CD4-positive, alpha-beta T cell (primary cell): ENCODE results near the gene YES1. TPM values are rescaled to one million over a fixed set of nuclear protein-coding genes. Genes with fewer than 3 reads are reported as not detected.

Experiments used
- ATAC-seq: fragments of 200-7000 bp; cut with Tn5 transposase; one replicate; pipeline ENCODE4 v1.10.0; 2022; ENCODE audit warnings: mild to moderate bottlenecking; ENCODE audit not compliant: poor library complexity
- CTCF ChIA-PET: fragments of 350-600 bp; sonication (Branson Sonifier 250); formaldehyde crosslinking; loops from one replicate; lab custom pipeline; 2021; ENCODE audit warnings: antibody characterized with exemption, inconsistent platforms; lab: Charles Lee
- POLR2A ChIA-PET: fragments of 350-600 bp; sonication (Branson Sonifier 250); formaldehyde crosslinking; loops from one replicate; lab custom pipeline; 2021; ENCODE audit warnings: antibody characterized with exemption, inconsistent platforms; lab: Charles Lee
- DNase-seq, 14 experiments: peaks; one replicate each; pipeline ENCODE4 v3.0.0-alpha.2; 2013 to 2020; ENCODE audit warnings: mixed read lengths in 2 of 14
- H3K27ac ChIP-seq, 2 donors: one replicate each; pipeline versions ENCODE4 v1.5.1 to v1.7.0; 2013; ENCODE audit warnings: low read length in 2 of 2, low read depth in 1 of 2, mild to moderate bottlenecking in 1 of 2
- H3K27me3 ChIP-seq, 2 experiments: 1 replicate in 1 of 2; 2 replicates in 1 of 2; pipeline versions ENCODE4 v1.6.1 to v1.7.0; 2013; ENCODE audit warnings: low read length in 2 of 2, control low read depth in 1 of 2, mild to moderate bottlenecking in 1 of 2, moderate library complexity in 1 of 2; ENCODE audit not compliant: insufficient read depth in 2 of 2, control insufficient read depth in 1 of 2
- H3K36me3 ChIP-seq: one replicate; pipeline ENCODE4 v1.6.1; 2013; ENCODE audit warnings: low read length, control low read depth; ENCODE audit not compliant: insufficient read depth
- H3K4me1 ChIP-seq: one replicate; pipeline ENCODE4 v1.6.1; 2013; ENCODE audit warnings: low read length, control low read depth; ENCODE audit not compliant: insufficient read depth
- H3K4me3 ChIP-seq: one replicate; pipeline ENCODE4 v1.5.1; 2013; ENCODE audit warnings: mild to moderate bottlenecking, low read length, moderate library complexity
- H3K9me3 ChIP-seq, 2 experiments: 1 replicate in 1 of 2; 2 replicates in 1 of 2; pipeline versions ENCODE4 v1.6.1 to v1.7.0; 2013; ENCODE audit warnings: low read length in 2 of 2, mild to moderate bottlenecking in 2 of 2, control low read depth in 1 of 2, moderate library complexity in 1 of 2; ENCODE audit not compliant: control insufficient read depth in 1 of 2, insufficient read depth in 1 of 2
- H3K27ac Mint-ChIP-seq: one replicate; pipeline ENCODE4 v1.8.0; 2020; ENCODE audit warnings: mixed read lengths
- H3K27me3 Mint-ChIP-seq: one replicate; pipeline ENCODE4 v1.8.0; 2021; ENCODE audit warnings: mixed read lengths
- H3K36me3 Mint-ChIP-seq: one replicate; pipeline ENCODE4 v1.8.0; 2021; ENCODE audit warnings: low read depth, mixed read lengths
- H3K4me1 Mint-ChIP-seq: one replicate; pipeline ENCODE4 v1.8.0; 2021; ENCODE audit warnings: low read depth, mixed read lengths
- H3K4me3 Mint-ChIP-seq: one replicate; pipeline ENCODE4 v1.8.0; 2020; ENCODE audit warnings: mild to moderate bottlenecking, mixed read lengths
- H3K9me3 Mint-ChIP-seq: one replicate; pipeline ENCODE4 v1.8.0; 2020; ENCODE audit warnings: mixed read lengths
- CTCF ChIP-seq: fragments of 200-600 bp; IDR thresholded peaks from one replicate; pipeline ENCODE4 v1.8.0; 2022; ENCODE audit warnings: antibody characterized with exemption, mild to moderate bottlenecking
- intact Hi-C, 2 experiments: fragments of 100-400 bp; cut with DNase I in 1 of 2; cut with micrococcal nuclease in 1 of 2; formaldehyde crosslinking; loops; one replicate each; pipeline versions ENCODE4 v1.15.1 to v1.9.0; 2023 to 2025; cut with DNase I, micrococcal nuclease
- total RNA-seq, 174 experiments: library from RNA in 2 of 174; stranded (reverse) in 2 of 174; gene quantifications; one replicate each; pipeline ENCODE4 v1.2.3 and lab custom pipeline; 2021 to 2026

The YES1 gene
- total RNA-seq, 2 experiments from 2014 or later = 17.6 to 19.8 TPM

GRCh38 chr18:703213-703967, 108.7 kb downstream of the YES1 start:
- Mint-ChIP-seq H3K9me3 (no peaks in the 10 kb centered on the region), H3K27ac (no peak overlapping the region), H3K27me3 (no peaks in the 10 kb centered on the region), H3K4me1 (peaks cover 25% of the 10 kb centered on the region), H3K4me3 (no peak overlapping the region), H3K36me3 (peaks cover 62% of the 10 kb centered on the region)
- DNase-seq = no peak
- TF ChIP-seq CTCF = no peak
- H3K4me1 ChIP-seq = no peaks in the 10 kb centered on the region
- H3K36me3 ChIP-seq = peaks cover 28% of the 10 kb centered on the region
- ChIA-PET CTCF (no interaction called here), POLR2A (interaction anchor here (0.7 kb wide), 1 partner anchor 9 kb away, joined by 3 read pairs; no protein-coding TSS in a partner anchor)
- intact Hi-C loops = no loop called here
- H3K4me3 ChIP-seq = no peak overlapping the region
- no peaks in the 10 kb centered on the region for H3K27me3 ChIP-seq
- H3K9me3 ChIP-seq = no peaks in the 10 kb centered on the region
- no peak for ATAC-seq
- H3K27ac ChIP-seq = no peak overlapping the region

DNA sequence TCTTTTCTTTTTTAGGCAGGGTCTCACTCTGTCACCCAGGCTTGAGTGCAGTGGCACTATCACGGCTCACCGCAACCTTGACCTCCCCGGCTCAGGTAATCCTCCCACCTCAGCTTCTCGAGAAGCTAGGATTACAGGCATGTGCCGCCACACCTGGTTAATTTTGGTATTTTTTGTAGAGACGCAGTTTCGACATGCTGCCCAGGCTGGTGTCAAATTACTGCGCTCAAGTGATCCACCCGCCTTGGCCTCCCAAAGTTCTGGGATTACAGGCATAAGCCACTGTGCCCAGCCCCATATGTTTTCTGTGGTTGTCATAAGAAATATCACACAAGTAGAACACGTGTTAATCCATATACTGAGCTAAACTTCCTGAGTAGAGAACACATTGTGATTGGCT, 114.2 kb downstream of the YES1 start:
- ATAC-seq = no peak
- Mint-ChIP-seq H3K27ac (no peak overlapping the region), H3K27me3 (no peaks in the 10 kb centered on the region), H3K4me1 (peaks cover 1% of the 10 kb centered on the region), H3K4me3 (no peak overlapping the region), H3K9me3 (no peaks in the 10 kb centered on the region), H3K36me3 (peaks cover 57% of the 10 kb centered on the region)
- H3K9me3 ChIP-seq = no peaks in the 10 kb centered on the region
- peaks cover 33% of the 10 kb centered on the region for H3K36me3 ChIP-seq
- no peak for DNase-seq
- CTCF ChIA-PET = no interaction called here
- intact Hi-C loops = no loop called here
- POLR2A ChIA-PET = no interaction called here
- no peaks in the 10 kb centered on the region for H3K4me1 ChIP-seq
- no peak overlapping the region for H3K27ac ChIP-seq
- TF ChIP-seq CTCF = no peak
- H3K4me3 ChIP-seq = no peak overlapping the region
- no peaks in the 10 kb centered on the region for H3K27me3 ChIP-seq

- no peaks in the 10 kb centered on the region for H3K9me3 ChIP-seq
- peaks cover 39% of the 10 kb centered on the region for H3K36me3 ChIP-seq
- ChIA-PET POLR2A (no interaction called here), CTCF (no interaction called here)
- H3K9me3 Mint-ChIP-seq = no peaks in the 10 kb centered on the region
- H3K4me3 Mint-ChIP-seq = no peak overlapping the region
- no peak overlapping the region for H3K4me3 ChIP-seq
- H3K27me3 ChIP-seq = no peaks in the 10 kb centered on the region
- TF ChIP-seq CTCF = no peak
- no peak overlapping the region for H3K27ac ChIP-seq
- H3K36me3 Mint-ChIP-seq = peaks cover 57% of the 10 kb centered on the region
- intact Hi-C loops = no loop called here
- ATAC-seq (no peak), DNase-seq (no peak)
- H3K27me3 Mint-ChIP-seq = no peaks in the 10 kb centered on the region
- no peaks in the 10 kb centered on the region for H3K4me1 ChIP-seq
- no peaks in the 10 kb centered on the region for H3K4me1 Mint-ChIP-seq
- no peak overlapping the region for H3K27ac Mint-ChIP-seq
Measured at GRCh38 chr18:697012-697411, 115.0 kb downstream of the YES1 start.
